Endodermal cell (in vitro differentiated cells): ENCODE measurements around the gene FRY. TPM values are rescaled to one million over a fixed set of nuclear protein-coding genes. Genes with fewer than 3 reads are reported as not detected.

Experiments used
- DNase-seq: peaks from one replicate; pipeline ENCODE4 v3.0.0-alpha.2; 2017
- H3K27ac ChIP-seq: 2 replicates; pipeline ENCODE4 v1.5.1; 2013; ENCODE audit warnings: mild to moderate bottlenecking, low read depth, low read length, moderate library complexity
- H3K27me3 ChIP-seq: 2 replicates; pipeline ENCODE4 v1.6.1; 2013; ENCODE audit warnings: mild to moderate bottlenecking, low read length, moderate library complexity; ENCODE audit not compliant: insufficient read depth, control insufficient read depth, poor library complexity, severe bottlenecking
- H3K36me3 ChIP-seq: 2 replicates; pipeline ENCODE4 v1.7.0; 2013; ENCODE audit warnings: mild to moderate bottlenecking, low read length, moderate library complexity; ENCODE audit not compliant: control insufficient read depth, insufficient read depth
- H3K4me1 ChIP-seq: one replicate; pipeline ENCODE4 v1.7.0; 2013; ENCODE audit warnings: low read length; ENCODE audit not compliant: control insufficient read depth, insufficient read depth
- H3K4me3 ChIP-seq: 2 replicates; pipeline ENCODE4 v1.5.1; 2013; ENCODE audit warnings: mild to moderate bottlenecking, low read length, moderate library complexity
- H3K9ac ChIP-seq: 2 replicates; pipeline ENCODE4 v1.6.1; 2013; ENCODE audit warnings: mild to moderate bottlenecking, low read length, moderate library complexity; ENCODE audit not compliant: poor library complexity, severe bottlenecking; ENCODE audit errors: extremely low read depth
- H3K9me3 ChIP-seq: 2 replicates; pipeline ENCODE4 v1.6.1; 2013; ENCODE audit warnings: mild to moderate bottlenecking, low read length, moderate library complexity; ENCODE audit not compliant: control insufficient read depth
- H3K27ac Mint-ChIP-seq: 2 replicates; pipeline ENCODE4 v1.8.0; 2020; ENCODE audit warnings: mixed read lengths
- H3K27me3 Mint-ChIP-seq: 2 replicates; pipeline ENCODE4 v1.8.0; 2021; ENCODE audit warnings: mild to moderate bottlenecking, mixed read lengths; ENCODE audit not compliant: insufficient read depth
- H3K36me3 Mint-ChIP-seq: 2 replicates; pipeline ENCODE4 v1.8.0; 2020; ENCODE audit warnings: low read depth, mixed read lengths
- H3K4me1 Mint-ChIP-seq: 2 replicates; pipeline ENCODE4 v1.8.0; 2020; ENCODE audit warnings: mixed read lengths
- H3K4me3 Mint-ChIP-seq: 2 replicates; pipeline ENCODE4 v1.8.0; 2020; ENCODE audit warnings: mild to moderate bottlenecking, moderate library complexity, mixed read lengths
- H3K9me3 Mint-ChIP-seq: 2 replicates; pipeline ENCODE4 v1.8.0; 2020; ENCODE audit warnings: mild to moderate bottlenecking, mixed read lengths
- CTCF ChIP-seq: fragments of 200-600 bp; sonication (generic); conservative IDR thresholded peaks from 2 replicates; pipeline ENCODE4 v1.5.0; 2021; ENCODE audit warnings: antibody characterized with exemption, mild to moderate bottlenecking
- WGBS, 2 experiments: methylation state at CpG; one replicate each; pipeline versions ENCODE4 v1.1.5 to v1.1.7; 2013; ENCODE audit warnings: missing lambda C conversion rate in 2 of 2, mixed read lengths in 1 of 2; ENCODE audit not compliant: insufficient coverage in 1 of 2, insufficient read length in 1 of 2; 5-methylcytosine and 5-hydroxymethylcytosine counted together
- total RNA-seq, 2 donors: library from RNA; stranded (reverse); fragmentation: NEBNext Ultra II Directional in 1 of 2; extraction: Animal tissue kit (Norgen Biotek cat#: 25700) in 1 of 2; gene quantifications; 2 replicates in 1 of 2; 3 replicates in 1 of 2; pipeline ENCODE4 v1.2.1, GENCODE V29; 2021

FRY gene
- total RNA-seq, 2 donors from 2014 or later, result 20.1 to 30.8 TPM

- H3K27ac Mint-ChIP-seq, result no peak overlapping the region
- DNase-seq, result no peak
- H3K27me3 Mint-ChIP-seq, result no peaks in the 10 kb centered on the region
- Histone ChIP-seq H3K4me3 (no peak overlapping the region), H3K9ac (no peak overlapping the region), H3K27me3 (no peaks in the 10 kb centered on the region), H3K9me3 (no peaks in the 10 kb centered on the region), H3K36me3 (peaks cover 3% of the 10 kb centered on the region), H3K4me1 (no peaks in the 10 kb centered on the region), H3K27ac (no peak overlapping the region)
- 86 to 92% methylated on average over 1 to 2 of the region's 2 CpGs for WGBS, 2 experiments
- no peak overlapping the region for H3K4me3 Mint-ChIP-seq
- TF ChIP-seq CTCF, result no peak
- H3K9me3 Mint-ChIP-seq, result no peaks in the 10 kb centered on the region
- peaks cover 16% of the 10 kb centered on the region for H3K36me3 Mint-ChIP-seq
- H3K4me1 Mint-ChIP-seq, result peaks cover 19% of the 10 kb centered on the region
These were observed 178.1 kb downstream of the FRY start for GRCh38 chr13:32209652-32210051.

GRCh38 chr13:32210101-32210500, 178.5 kb downstream of the FRY start:
- no peak overlapping the region for H3K4me3 Mint-ChIP-seq
- peaks cover 16% of the 10 kb centered on the region for H3K36me3 Mint-ChIP-seq
- H3K36me3 ChIP-seq, result peaks cover 3% of the 10 kb centered on the region

GRCh38 chr13:32211813-32212212, 180.2 kb downstream of the FRY start:
- no peak overlapping the region for H3K27ac ChIP-seq
- peaks cover 7% of the 10 kb centered on the region for H3K4me1 Mint-ChIP-seq
- no peaks in the 10 kb centered on the region for H3K9me3 Mint-ChIP-seq
- H3K9ac ChIP-seq, result no peak overlapping the region
- DNase-seq, result no peak
- no peaks in the 10 kb centered on the region for H3K27me3 Mint-ChIP-seq
- no peaks in the 10 kb centered on the region for H3K27me3 ChIP-seq
- 82 to 93% methylated on average over 3 of the region's 3 CpGs for WGBS, 2 experiments
- no peaks in the 10 kb centered on the region for H3K9me3 ChIP-seq
- H3K4me1 ChIP-seq, result no peaks in the 10 kb centered on the region
- peaks cover 3% of the 10 kb centered on the region for H3K36me3 ChIP-seq
- no peak overlapping the region for H3K4me3 ChIP-seq
- no peak overlapping the region for H3K27ac Mint-ChIP-seq
- no peak overlapping the region for H3K4me3 Mint-ChIP-seq
- TF ChIP-seq CTCF, result no peak
- H3K36me3 Mint-ChIP-seq, result peaks cover 16% of the 10 kb centered on the region

More at GRCh38 chr13:32210101-32210500, 178.5 kb downstream of the FRY start:
- no peak for DNase-seq
- Mint-ChIP-seq H3K27ac (no peak overlapping the region), H3K4me1 (peaks cover 19% of the 10 kb centered on the region), H3K27me3 (no peaks in the 10 kb centered on the region), H3K9me3 (no peaks in the 10 kb centered on the region)
- H3K9ac ChIP-seq, result no peak overlapping the region
- no peak for TF ChIP-seq CTCF
- H3K4me1 ChIP-seq, result no peaks in the 10 kb centered on the region
- H3K4me3 ChIP-seq, result no peak overlapping the region
- no peaks in the 10 kb centered on the region for H3K9me3 ChIP-seq
- no peaks in the 10 kb centered on the region for H3K27me3 ChIP-seq
- no peak overlapping the region for H3K27ac ChIP-seq
